ENCODE results near the gene TMEM182. TPM values are rescaled to one million over a fixed set of nuclear protein-coding genes. Genes with fewer than 3 reads are reported as not detected.

Gene TMEM182
- total and polyA plus RNA-seq, 9 of the 15 experiments (the other 6 are each of a cell fraction or from before 2014, with no cell fraction given), result 5.2 to 11.4 (median 7.5) TPM

DNA sequence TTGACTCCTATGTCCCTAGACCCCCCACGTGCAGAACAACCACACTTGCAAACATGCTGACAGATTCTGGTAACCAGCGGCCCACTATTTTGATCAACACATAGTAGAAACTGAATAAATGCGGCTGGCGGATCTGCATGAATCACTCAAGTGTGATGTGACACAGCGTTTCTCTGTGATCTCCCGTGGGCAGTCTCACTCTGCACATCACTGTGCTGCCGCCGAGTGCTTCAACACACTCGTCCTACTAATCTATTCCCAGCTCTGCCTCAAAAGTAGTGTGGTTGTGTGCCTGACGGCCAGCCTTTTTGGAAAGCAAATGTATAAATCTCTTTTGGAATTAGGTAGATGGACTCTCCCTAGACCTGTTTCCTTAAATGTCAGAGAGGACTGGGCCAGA is 37.3 kb upstream of the TMEM182 start:
- no TSS peak for BruUV-seq (replicated peaks)
- DNase-seq (ENCODE audit: extremely low read depth in 1 of 4, low spot score in 3 of 4) (no peak), ATAC-seq (no peak), FAIRE-seq (no peak)
- no peaks in the 10 kb centered on the region for H3K27me3 ChIP-seq (ENCODE audit: control insufficient read depth in 2 of 2, insufficient read depth in 2 of 2, low read length in 2 of 2)
- CTCF ChIA-PET (ENCODE audit: low intra/inter-chr PET ratio), result no interaction called here
- H3K79me2 ChIP-seq (ENCODE audit: control insufficient read depth, insufficient read depth, low read length), result no peaks in the 10 kb centered on the region
- H3K9ac ChIP-seq (ENCODE audit: insufficient read depth in 1 of 2, low read depth in 2 of 2, low read length in 2 of 2), result no peak overlapping the region
- no peak overlapping the region for H3K27ac ChIP-seq (ENCODE audit: extremely low read depth, low read depth, low read length)
- no peaks in the 10 kb centered on the region for H3K4me1 ChIP-seq (replicated peaks in 1 of 2; ENCODE audit: control insufficient read depth in 2 of 2, insufficient read depth in 2 of 2, low read length in 2 of 2)
- 75% methylated on average over 10 of the region's 10 CpGs for WGBS (ENCODE audit: insufficient coverage, low coverage, missing lambda C conversion rate)
- no peak overlapping the region for H2AFZ ChIP-seq (ENCODE audit: low read depth, low read length)
- intact Hi-C loops (cut with micrococcal nuclease), result no loop called here
- POLR2A ChIA-PET, result interaction anchor here (0.9 to 2.6 kb wide), 2 partner anchors 10 to 12 kb away, joined by 3 to 7 read pairs; no protein-coding TSS in a partner anchor
- no peaks in the 10 kb centered on the region for H4K20me1 ChIP-seq (replicated peaks; ENCODE audit: control insufficient read depth, insufficient read depth, low read length)
- in situ Hi-C loops (cut with MboI), result no loop called here
- H3K4me3 ChIP-seq, result no peak overlapping the region
- TF ChIP-seq, protein P1, sequence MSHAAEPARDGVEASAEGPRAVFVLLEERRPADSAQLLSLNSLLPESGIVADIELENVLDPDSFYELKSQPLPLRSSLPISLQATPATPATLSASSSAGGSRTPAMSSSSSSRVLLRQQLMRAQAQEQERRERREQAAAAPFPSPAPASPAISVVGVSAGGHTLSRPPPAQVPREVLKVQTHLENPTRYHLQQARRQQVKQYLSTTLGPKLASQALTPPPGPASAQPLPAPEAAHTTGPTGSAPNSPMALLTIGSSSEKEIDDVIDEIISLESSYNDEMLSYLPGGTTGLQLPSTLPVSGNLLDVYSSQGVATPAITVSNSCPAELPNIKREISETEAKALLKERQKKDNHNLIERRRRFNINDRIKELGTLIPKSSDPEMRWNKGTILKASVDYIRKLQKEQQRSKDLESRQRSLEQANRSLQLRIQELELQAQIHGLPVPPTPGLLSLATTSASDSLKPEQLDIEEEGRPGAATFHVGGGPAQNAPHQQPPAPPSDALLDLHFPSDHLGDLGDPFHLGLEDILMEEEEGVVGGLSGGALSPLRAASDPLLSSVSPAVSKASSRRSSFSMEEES (CRISPR knock-in tag; IDR thresholded peaks at IDR 0.05), result no peak
- TF ChIP-seq STAG1 (CRISPR knock-in tag; IDR thresholded peaks at IDR 0.05; ENCODE audit: borderline replicate concordance), result no peak
- TF ChIP-seq MCM3 (IDR thresholded peaks at IDR 0.05), result no peak
- no peak for TF ChIP-seq XRCC5 (IDR thresholded peaks at IDR 0.05; ENCODE audit: low read depth, low read length)
- no peak for TF ChIP-seq HLTF (IDR thresholded peaks at IDR 0.05)
- TF ChIP-seq NELFE (IDR thresholded peaks at IDR 0.05; ENCODE audit: insufficient read depth, insufficient read length), result no peak
- TF ChIP-seq RNF2 (IDR thresholded peaks at IDR 0.05), result no peak
- no peak for TF ChIP-seq PTBP1 (IDR thresholded peaks at IDR 0.05; ENCODE audit: low read depth, low read length)
- TF ChIP-seq, protein P2, sequence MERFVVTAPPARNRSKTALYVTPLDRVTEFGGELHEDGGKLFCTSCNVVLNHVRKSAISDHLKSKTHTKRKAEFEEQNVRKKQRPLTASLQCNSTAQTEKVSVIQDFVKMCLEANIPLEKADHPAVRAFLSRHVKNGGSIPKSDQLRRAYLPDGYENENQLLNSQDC (CRISPR knock-in tag; IDR thresholded peaks at IDR 0.05), result no peak
- TF ChIP-seq ETV5 (CRISPR knock-in tag; IDR thresholded peaks at IDR 0.05; ENCODE audit: low read depth), result no peak
- TF ChIP-seq ZNF589 (CRISPR knock-in tag; IDR thresholded peaks at IDR 0.05; ENCODE audit: low read depth), result no peak
- TF ChIP-seq HIVEP1 (CRISPR knock-in tag; IDR thresholded peaks at IDR 0.05), result no peak
- TF ChIP-seq RBFOX2 (IDR thresholded peaks at IDR 0.05; ENCODE audit: low read depth, low read length), result no peak
- no peak for TF ChIP-seq POLR2H (tag; IDR thresholded peaks at IDR 0.05; ENCODE audit: low read depth)
- no peak for TF ChIP-seq PHF20 (IDR thresholded peaks at IDR 0.05; ENCODE audit: partially characterized antibody)
- TF ChIP-seq CBX2 (IDR thresholded peaks at IDR 0.05; ENCODE audit: insufficient read depth, low read length, poor library complexity, severe bottlenecking), result no peak
- TF ChIP-seq ZSCAN29 (IDR thresholded peaks at IDR 0.05), result no peak
- TF ChIP-seq HOXB6 (CRISPR knock-in tag; IDR thresholded peaks at IDR 0.05; ENCODE audit: borderline replicate concordance), result no peak
- TF ChIP-seq, protein P3, sequence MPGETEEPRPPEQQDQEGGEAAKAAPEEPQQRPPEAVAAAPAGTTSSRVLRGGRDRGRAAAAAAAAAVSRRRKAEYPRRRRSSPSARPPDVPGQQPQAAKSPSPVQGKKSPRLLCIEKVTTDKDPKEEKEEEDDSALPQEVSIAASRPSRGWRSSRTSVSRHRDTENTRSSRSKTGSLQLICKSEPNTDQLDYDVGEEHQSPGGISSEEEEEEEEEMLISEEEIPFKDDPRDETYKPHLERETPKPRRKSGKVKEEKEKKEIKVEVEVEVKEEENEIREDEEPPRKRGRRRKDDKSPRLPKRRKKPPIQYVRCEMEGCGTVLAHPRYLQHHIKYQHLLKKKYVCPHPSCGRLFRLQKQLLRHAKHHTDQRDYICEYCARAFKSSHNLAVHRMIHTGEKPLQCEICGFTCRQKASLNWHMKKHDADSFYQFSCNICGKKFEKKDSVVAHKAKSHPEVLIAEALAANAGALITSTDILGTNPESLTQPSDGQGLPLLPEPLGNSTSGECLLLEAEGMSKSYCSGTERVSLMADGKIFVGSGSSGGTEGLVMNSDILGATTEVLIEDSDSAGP (CRISPR knock-in tag; IDR thresholded peaks at IDR 0.05), result no peak
- TF ChIP-seq, protein P4, sequence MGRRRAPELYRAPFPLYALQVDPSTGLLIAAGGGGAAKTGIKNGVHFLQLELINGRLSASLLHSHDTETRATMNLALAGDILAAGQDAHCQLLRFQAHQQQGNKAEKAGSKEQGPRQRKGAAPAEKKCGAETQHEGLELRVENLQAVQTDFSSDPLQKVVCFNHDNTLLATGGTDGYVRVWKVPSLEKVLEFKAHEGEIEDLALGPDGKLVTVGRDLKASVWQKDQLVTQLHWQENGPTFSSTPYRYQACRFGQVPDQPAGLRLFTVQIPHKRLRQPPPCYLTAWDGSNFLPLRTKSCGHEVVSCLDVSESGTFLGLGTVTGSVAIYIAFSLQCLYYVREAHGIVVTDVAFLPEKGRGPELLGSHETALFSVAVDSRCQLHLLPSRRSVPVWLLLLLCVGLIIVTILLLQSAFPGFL (CRISPR knock-in tag; IDR thresholded peaks at IDR 0.05), result no peak
- no peaks in the 10 kb centered on the region for H3K9me1 ChIP-seq (ENCODE audit: control insufficient read depth, insufficient read depth, low read length)
- no peak overlapping the region for H3K4me2 ChIP-seq (ENCODE audit: insufficient read depth, low read length)
- no peaks in the 10 kb centered on the region for H3K9me3 ChIP-seq (replicated peaks; ENCODE audit: control insufficient read depth, insufficient read depth, low read depth, low read length)
- peaks cover 57% of the 10 kb centered on the region for H3K36me3 ChIP-seq (ENCODE audit: control insufficient read depth, insufficient read depth, low read length)

All from K562 (cell line).